Parathyroid adenoma (tissue), 2 donors: ENCODE results near the gene SERPINI1.

Experiments used
- H2AFZ ChIP-seq: fragments of 300-600 bp; sonication (generic); one replicate; pipeline ENCODE4 v1.7.0; 2017; ENCODE audit warnings: antibody characterized with exemption, mild to moderate bottlenecking
- H3K27ac ChIP-seq: fragments of 300-600 bp; sonication (generic); one replicate; pipeline ENCODE4 v1.7.0; 2017
- H3K27me3 ChIP-seq: fragments of 300-600 bp; sonication (generic); one replicate; pipeline ENCODE4 v1.7.0; 2017; ENCODE audit warnings: low read length; ENCODE audit not compliant: control insufficient read depth, insufficient read depth
- H3K36me3 ChIP-seq: fragments of 300-600 bp; sonication (generic); one replicate; pipeline ENCODE4 v1.7.0; 2017; ENCODE audit warnings: low read length; ENCODE audit not compliant: control insufficient read depth, insufficient read depth
- H3K4me1 ChIP-seq: fragments of 300-600 bp; sonication (generic); one replicate; pipeline ENCODE4 v1.7.0; 2017; ENCODE audit warnings: control low read depth
- H3K4me2 ChIP-seq: fragments of 300-600 bp; sonication (generic); one replicate; pipeline ENCODE4 v1.7.0; 2017; ENCODE audit warnings: low read length
- H3K4me3 ChIP-seq: fragments of 300-600 bp; sonication (generic); one replicate; pipeline ENCODE4 v1.7.0; 2017; ENCODE audit warnings: low read depth, low read length
- H3K79me2 ChIP-seq: fragments of 300-600 bp; sonication (generic); one replicate; pipeline ENCODE4 v1.7.0; 2017; ENCODE audit warnings: control low read depth
- H3K9ac ChIP-seq: fragments of 300-600 bp; sonication (generic); one replicate; pipeline ENCODE4 v1.7.0; 2017; ENCODE audit warnings: mild to moderate bottlenecking
- H3K9me3 ChIP-seq: fragments of 300-600 bp; sonication (generic); one replicate; pipeline ENCODE4 v1.7.0; 2017; ENCODE audit warnings: low read length; ENCODE audit not compliant: control insufficient read depth
- CTCF ChIP-seq: fragments of 300-600 bp; sonication (generic); IDR thresholded peaks from one replicate; pipeline ENCODE4 v1.7.0; 2017; ENCODE audit warnings: antibody characterized with exemption, mild to moderate bottlenecking
- donor health status: primary hyperparathyroidism.

The SERPINI1 gene

GRCh38 chr3:167740961-167741587 is 5.6 kb downstream of the SERPINI1 start:
- H3K79me2 ChIP-seq: no peaks in the 10 kb centered on the region
- H3K4me1 ChIP-seq: no peaks in the 10 kb centered on the region
- H3K9me3 ChIP-seq: no peaks in the 10 kb centered on the region
- no peak overlapping the region for H3K27ac ChIP-seq
- H3K4me2 ChIP-seq: no peak overlapping the region
- no peaks in the 10 kb centered on the region for H3K27me3 ChIP-seq
- H3K9ac ChIP-seq: no peak overlapping the region
- H2AFZ ChIP-seq: no peak overlapping the region
- no peak for TF ChIP-seq CTCF
- no peak overlapping the region for H3K4me3 ChIP-seq
- H3K36me3 ChIP-seq: no peaks in the 10 kb centered on the region

GRCh38 chr3:167742338-167742737 is 6.8 kb downstream of the SERPINI1 start:
- Histone ChIP-seq H3K9ac (no peak overlapping the region), H3K4me3 (no peak overlapping the region), H3K4me1 (no peaks in the 10 kb centered on the region), H3K4me2 (no peak overlapping the region), H2AFZ (no peak overlapping the region), H3K36me3 (no peaks in the 10 kb centered on the region), H3K9me3 (no peaks in the 10 kb centered on the region), H3K27me3 (no peaks in the 10 kb centered on the region), H3K79me2 (no peaks in the 10 kb centered on the region), H3K27ac (no peak overlapping the region)
- no peak for TF ChIP-seq CTCF

- Histone ChIP-seq H3K36me3 (no peaks in the 10 kb centered on the region), H3K4me1 (no peaks in the 10 kb centered on the region), H2AFZ (no peak overlapping the region), H3K4me2 (no peak overlapping the region), H3K79me2 (no peaks in the 10 kb centered on the region), H3K4me3 (no peak overlapping the region), H3K9me3 (no peaks in the 10 kb centered on the region), H3K27ac (no peak overlapping the region), H3K9ac (no peak overlapping the region), H3K27me3 (no peaks in the 10 kb centered on the region)
- TF ChIP-seq CTCF: no peak
Measured at GRCh38 chr3:167743799-167744198, 8.3 kb downstream of the SERPINI1 start.

- Histone ChIP-seq H3K4me1 (no peaks in the 10 kb centered on the region), H3K9me3 (no peaks in the 10 kb centered on the region), H2AFZ (no peak overlapping the region), H3K36me3 (no peaks in the 10 kb centered on the region), H3K79me2 (no peaks in the 10 kb centered on the region), H3K4me3 (no peak overlapping the region), H3K27me3 (no peaks in the 10 kb centered on the region), H3K9ac (no peak overlapping the region), H3K4me2 (no peak overlapping the region), H3K27ac (no peak overlapping the region)
- no peak for TF ChIP-seq CTCF
Measured at GRCh38 chr3:167749209-167749608, 13.7 kb downstream of the SERPINI1 start.

GRCh38 chr3:167749728-167750127 is 14.2 kb downstream of the SERPINI1 start:
- H3K4me1 ChIP-seq: no peaks in the 10 kb centered on the region
- H3K27ac ChIP-seq: no peak overlapping the region
- no peaks in the 10 kb centered on the region for H3K27me3 ChIP-seq
- H3K36me3 ChIP-seq: no peaks in the 10 kb centered on the region
- H3K9ac ChIP-seq: no peak overlapping the region
- H2AFZ ChIP-seq: no peak overlapping the region
- H3K9me3 ChIP-seq: no peaks in the 10 kb centered on the region
- TF ChIP-seq CTCF: no peak
- H3K79me2 ChIP-seq: no peaks in the 10 kb centered on the region
- H3K4me3 ChIP-seq: no peak overlapping the region
- H3K4me2 ChIP-seq: no peak overlapping the region
